ENCODE data around the gene ACTR1B.
"Not testable (repeated sequence)": the region's sequence is repeated elsewhere in the genome, so short reads cannot be mapped to it uniquely, and the experiment has no call there.

Gene ACTR1B

GRCh38 chr2:97663962-97664635 is at the start of gene ACTR1B:
TSS of gene ACTR1B (minus strand) at chr2:97664044. CDS start at chr2:97663890, 154 bp downstream.
- DNase-seq: peak; percentile 98

- no peak for DNase-seq
Measured at GRCh38 chr2:97712693-97713295, 49.0 kb upstream of the ACTR1B start.

DNA sequence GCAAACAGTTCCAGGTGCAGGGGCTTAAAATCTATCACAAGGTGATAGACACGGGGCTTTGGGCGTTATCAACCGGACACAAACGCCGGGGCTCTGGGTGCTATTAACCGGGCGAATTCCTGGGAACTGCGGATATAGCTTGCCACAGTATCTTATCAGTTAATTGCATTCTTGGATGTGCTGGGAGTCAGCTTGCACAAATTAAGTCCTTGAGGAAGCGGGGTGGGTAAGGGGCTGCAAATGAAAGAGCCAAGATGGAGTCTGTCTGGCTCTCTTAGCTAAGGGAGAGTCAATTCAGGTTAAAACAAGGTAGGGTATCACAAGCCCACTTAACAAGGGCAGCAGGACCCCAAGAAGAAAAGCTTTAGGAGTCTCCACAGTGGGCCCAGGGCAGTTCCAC is 48.3 kb upstream of the ACTR1B start:
- not testable (repeated sequence) for DNase-seq

DNA sequence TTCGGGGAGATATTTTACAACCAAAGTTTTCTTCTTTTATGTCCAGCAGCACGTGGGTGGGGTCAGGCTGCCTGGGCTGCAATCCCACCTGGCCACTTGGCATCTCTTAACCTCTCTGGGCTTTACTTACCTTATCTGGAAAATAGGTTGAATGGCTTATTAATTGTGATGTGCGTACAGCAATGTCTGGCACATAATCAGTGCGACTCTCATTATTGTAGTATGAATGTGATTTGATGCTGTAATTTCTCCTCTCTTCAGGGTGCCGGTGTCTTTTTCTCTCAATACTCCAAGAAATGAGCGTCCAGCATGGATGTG is 47.5 kb upstream of the ACTR1B start:
- DNase-seq: no peak

DNA sequence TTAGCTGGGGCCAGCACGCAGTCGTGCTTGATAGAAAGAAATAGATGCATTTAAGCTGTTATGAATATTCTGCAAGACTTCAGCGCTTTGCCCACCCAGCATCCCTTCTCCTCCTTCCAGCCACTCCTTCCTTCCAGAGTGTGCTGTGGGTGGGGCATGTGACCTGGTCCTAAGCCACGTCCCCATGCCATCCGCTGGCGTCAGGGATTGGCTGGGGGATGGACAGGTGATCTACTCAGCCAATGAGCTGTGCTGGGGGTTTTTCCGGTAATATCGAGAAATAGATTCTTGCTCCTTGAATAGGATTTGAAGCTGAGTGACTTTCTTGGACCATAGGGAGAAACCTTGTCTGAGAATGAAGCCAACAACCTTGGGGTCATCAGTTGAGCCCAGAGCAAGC is 44.8 kb upstream of the ACTR1B start:
- no peak for DNase-seq

DNA sequence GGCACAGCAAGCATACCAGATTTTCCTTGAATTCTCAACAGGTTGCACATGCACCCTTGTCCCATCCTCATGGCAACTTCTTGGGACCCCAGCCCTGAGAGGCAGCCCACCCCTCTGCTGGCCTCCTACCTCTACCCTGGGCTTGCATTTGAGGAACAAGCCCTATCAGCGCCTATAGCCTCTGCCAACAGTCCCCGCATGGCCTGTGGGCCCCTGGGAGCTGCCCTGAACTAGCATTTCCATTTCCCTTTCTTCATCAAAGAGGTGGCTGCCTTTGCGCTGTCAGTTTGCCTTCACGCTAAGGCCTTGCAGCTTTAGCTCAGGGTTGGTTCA is 44.2 kb upstream of the ACTR1B start:
- DNase-seq: no peak

- peak; percentile 9 for DNase-seq
Measured at GRCh38 chr2:97707362-97708047, 43.7 kb upstream of the ACTR1B start.

GRCh38 chr2:97706708-97707345 is 43.0 kb upstream of the ACTR1B start:
- no peak for DNase-seq

- DNase-seq: no peak
Measured at GRCh38 chr2:97706112-97706511, 42.3 kb upstream of the ACTR1B start.

- no peak for DNase-seq
Measured at GRCh38 chr2:97704989-97705388, 41.1 kb upstream of the ACTR1B start.

- no peak for DNase-seq
Measured at GRCh38 chr2:97703741-97704140, 39.9 kb upstream of the ACTR1B start.

GRCh38 chr2:97702731-97703470 is 39.1 kb upstream of the ACTR1B start:
- no peak for DNase-seq

DNA sequence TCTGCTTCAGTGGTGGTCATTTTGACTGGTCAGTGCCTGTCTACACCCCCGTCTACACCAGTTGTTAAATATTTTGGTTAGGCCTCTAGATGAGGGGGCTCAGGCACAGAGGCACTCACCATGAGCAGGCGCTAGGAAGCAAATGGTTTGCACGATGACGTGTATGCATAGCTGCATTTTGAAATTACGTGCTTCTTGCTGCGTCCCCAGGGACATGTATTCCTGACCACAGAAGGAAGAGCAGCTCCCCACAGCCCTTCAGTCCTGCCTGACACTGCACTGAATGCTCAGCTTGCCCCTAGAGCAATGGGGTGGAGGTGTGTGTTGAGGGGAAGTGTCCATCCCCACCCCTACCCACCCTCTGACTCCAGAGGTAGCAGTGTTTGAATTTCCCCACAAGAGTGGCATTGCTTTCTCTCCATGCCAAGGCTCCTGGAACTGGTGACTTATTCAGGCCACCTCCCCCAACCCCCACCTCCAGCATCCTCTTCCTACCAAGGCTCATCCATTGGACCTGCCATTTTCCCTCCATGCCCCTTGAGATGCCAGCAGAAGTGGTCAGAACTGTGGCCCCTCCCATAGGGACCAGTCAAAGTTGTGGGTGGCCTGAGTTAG is 38.1 kb upstream of the ACTR1B start:
- no peak for DNase-seq

DNA sequence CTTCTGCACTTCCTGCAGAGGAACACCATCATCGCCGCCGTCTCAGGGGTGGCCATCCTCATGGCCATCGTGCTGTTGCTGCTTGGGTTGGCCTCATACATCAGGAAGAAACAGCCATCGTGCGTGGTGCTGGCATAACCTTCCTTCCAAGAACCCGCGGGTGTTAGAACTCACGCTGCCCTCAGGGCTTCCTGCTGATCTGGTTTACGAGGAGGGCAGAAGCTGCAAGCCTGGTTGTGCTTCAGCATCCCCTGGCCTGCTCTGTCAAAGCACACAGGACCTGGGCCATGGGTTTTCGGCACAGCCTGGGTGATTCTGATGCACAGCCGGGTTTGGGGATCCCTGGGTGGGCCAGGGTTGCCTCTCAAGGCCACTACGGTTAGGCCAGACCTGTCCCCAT is 37.3 kb upstream of the ACTR1B start:
- DNase-seq: no peak

DNA sequence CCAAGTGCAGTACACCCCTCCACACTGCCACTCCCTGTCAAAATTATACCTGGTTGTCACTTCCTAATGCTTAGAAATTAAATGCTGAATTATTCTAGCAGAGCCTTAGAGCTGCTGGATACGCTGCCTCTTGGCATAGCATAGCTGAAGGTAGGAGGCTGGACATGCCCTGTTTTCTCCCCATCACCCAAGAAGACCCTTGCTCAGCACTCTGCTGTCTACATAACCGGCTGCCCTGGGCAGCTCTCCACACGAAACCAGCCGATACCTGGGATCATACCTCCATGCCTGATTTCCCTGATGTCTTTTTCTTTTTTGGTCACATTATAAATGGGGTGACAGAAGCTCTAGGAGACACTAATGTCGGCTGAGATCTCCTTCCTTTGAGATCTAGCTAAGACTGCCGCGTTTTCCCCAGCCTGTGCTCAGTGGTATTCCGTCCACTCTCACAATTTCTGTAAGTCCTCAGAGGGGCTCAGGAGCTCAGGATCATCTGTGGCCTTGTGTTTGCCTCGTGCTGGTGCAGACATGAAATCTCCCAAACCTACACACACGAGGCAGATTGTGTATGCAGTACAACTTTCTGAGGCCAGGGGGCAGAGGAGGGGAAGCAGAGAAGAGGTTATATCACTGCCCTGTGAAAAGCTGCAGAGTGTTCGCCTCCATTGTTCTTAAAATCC is 36.1 kb upstream of the ACTR1B start:
- DNase-seq: peak; percentile 73

DNA sequence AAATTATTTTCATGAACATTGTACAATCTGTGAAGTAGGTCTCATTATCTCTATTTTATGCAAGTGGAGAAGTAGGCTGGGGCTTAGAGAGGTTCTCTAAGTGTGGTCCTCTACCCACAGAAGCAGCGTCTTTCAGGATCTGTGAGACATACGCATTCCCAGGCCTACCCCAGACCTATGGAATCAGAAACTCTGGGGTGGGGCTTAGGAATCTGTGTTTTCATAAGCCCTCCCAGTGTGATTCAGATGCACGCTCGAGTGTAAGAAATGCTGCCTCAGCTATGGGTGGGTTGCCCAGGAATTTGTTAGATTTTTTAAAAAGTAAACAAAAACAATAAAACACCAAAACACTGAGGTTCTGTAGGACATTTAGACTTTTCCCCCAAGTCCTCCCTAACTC is 34.7 kb upstream of the ACTR1B start:
- DNase-seq: no peak

- peak; percentile 88 for DNase-seq
Measured at GRCh38 chr2:97697252-97698235, 33.7 kb upstream of the ACTR1B start.

- DNase-seq: no peak
Measured at GRCh38 chr2:97695744-97696143, 31.9 kb upstream of the ACTR1B start.

- no peak for DNase-seq
Measured at GRCh38 chr2:97693476-97693875, 29.6 kb upstream of the ACTR1B start.

GRCh38 chr2:97691166-97691565 is 27.3 kb upstream of the ACTR1B start:
- DNase-seq: no peak
